ENCODE data around the gene TMCC1. TPM values are rescaled to one million over a fixed set of nuclear protein-coding genes. Genes with fewer than 3 reads are reported as not detected.

TMCC1 gene
- polyA plus RNA-seq, 3 donors: 22.8 to 24.6 (median 23.5) TPM

DNA sequence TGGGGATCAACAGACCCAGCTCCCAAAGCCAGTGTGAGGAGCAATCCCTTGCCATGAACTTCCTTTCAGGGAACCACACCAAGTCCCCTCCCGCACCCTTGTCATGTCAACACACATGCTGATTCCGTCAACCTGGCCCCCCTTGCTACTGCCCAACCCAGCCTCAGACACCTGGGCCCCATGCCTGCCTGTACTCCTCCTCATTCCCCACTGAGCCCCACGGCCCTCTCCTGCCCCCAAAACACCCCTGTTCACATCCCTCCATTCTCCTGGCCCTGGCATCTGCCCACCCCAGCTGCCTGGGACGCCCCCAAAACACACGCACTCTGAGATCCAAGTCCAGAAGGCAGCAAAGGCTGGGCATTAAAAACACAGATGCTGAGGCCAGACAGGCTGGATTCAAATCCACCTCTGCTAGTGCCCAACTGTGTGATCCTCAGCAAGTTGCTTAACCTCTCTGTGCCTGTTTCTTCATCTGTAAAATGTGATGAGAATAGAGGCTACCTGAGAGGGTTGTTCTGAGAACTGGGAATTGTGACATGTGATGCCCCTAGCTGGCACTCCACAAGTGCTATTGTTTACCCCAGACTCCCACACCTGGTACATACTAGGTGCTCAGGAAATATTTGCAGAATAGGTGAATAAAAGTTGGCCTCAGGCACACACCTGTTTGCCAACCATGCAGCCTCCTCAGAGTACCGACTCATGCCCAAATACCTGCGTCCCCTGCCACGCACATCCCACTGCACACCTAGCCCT, 289.3 kb downstream of the TMCC1 start:
- DNase-seq (ENCODE audit: low read depth in 3 of 3, low spot score in 2 of 3): no peak

DNA sequence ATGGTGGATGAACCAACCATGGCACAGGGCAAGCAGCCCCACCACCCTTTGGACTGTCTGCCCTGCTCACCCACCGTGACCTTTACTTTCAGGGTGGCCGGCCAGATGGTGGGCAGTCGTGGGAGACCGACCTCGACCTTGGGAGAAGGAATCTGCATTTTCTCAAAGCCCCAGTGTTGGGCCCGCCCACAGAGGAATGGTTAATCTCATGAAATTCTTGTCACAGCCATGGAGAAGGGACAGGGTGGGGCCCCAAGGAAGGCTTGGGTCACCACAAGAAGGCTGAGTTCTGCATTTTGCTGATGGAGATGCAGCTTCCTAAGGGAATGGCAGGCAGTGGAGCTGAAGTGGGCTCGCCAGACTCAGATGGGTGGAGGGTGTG, 290.0 kb downstream of the TMCC1 start:
- no peak for DNase-seq (ENCODE audit: low read depth in 3 of 3, low spot score in 2 of 3)

DNA sequence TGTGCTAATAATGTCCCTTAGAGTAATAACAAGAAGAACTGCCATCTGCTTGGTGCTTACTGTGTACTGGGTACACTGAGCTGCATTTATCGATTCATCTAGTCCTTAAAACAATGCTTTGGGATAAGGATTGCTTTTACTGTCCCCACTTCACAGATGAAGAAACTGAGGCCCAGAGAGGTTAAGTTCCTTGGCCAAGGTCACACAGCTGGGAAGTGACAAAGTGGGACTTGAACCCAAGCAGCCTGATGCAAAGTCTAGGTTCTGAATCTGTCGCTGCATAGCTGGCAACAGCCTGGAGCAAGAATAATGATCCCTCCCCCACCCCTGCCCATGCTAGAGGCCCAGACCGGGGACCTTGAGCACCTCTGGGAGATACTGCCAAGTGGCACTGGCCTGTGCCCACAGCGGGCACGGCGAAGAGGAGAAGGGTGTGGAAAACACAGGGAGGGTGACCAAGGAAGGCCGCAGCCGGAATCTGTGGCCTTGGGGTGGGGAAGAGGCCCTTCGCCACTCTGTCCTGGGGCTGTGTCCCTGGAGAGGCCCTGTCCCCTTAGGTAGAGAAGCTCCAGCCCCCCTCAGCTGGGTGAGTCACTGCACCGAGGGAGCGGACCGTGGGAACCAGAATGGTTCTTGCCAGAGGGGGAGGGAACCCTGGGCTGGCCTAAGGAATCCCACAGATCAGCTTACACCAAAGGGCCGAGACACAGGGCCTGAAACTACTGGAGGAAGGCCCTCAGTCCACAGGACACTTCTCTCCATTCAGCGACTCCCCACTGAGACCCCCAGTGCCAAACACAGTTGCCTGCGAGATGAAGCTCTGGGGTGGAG, 290.6 kb downstream of the TMCC1 start:
- DNase-seq (ENCODE audit: low read depth in 3 of 3, low spot score in 2 of 3): no peak

DNA sequence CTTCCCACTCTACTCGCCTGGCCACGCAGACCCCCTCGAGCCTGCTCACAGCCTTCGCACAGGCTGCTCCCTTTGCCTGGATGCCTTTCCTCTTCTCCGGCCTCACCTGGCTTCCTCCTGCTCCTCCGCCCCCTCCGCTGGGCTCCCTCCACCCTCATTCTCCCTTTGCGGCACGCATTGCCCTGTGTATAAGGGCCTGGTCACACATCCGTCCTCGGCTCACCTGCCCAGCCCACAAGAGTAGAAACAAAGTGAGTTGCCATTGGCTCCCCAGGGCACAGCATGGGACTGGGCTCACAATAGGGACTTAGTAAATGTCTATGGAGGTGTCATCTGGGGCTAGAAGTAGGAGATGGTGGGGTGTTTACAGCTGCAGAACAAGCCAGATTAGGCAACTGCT, 291.2 kb downstream of the TMCC1 start:
- DNase-seq (ENCODE audit: low read depth in 3 of 3, low spot score in 2 of 3): no peak

DNA sequence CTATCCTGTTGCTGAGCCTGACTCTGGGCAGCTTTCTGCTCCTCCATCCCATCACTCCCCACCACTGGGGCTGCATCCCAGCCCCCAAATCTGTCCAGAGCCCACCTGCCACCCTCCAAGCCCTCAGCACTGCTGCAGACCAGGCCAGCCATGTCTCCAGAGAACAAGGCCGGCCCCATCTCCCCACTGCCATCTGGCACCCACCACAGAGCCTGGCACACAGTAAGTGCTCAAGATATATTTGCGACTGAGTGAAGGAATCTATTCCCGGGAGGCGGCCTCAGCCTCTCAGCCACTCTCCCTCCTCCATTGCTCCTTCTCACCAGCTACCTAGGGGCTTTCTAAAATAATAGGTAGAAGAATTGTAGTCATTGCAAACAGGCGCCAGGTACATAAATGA, 291.8 kb downstream of the TMCC1 start:
- no peak for DNase-seq (ENCODE audit: low read depth in 3 of 3, low spot score in 2 of 3)

DNA sequence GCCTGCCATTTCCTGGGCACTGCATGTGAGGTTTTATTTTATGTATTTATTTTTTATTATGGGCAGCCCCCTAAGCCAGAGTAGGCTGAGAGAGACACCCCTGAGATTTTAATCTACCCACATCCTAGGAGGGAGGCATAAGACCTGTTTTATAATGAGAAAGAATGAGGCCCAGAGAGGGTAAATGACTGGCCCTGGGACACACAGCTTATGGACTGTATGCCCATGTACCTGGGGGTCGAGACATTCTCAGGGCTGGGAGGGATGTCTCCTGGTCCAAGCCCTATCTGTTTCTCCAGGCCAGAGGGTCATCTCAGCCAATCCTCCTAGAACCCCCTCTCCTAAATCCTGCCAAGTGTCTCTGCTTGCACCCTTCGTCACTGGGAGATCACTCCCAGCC, 293.2 kb downstream of the TMCC1 start:
- DNase-seq (ENCODE audit: low read depth in 3 of 3, low spot score in 2 of 3): no peak

DNA sequence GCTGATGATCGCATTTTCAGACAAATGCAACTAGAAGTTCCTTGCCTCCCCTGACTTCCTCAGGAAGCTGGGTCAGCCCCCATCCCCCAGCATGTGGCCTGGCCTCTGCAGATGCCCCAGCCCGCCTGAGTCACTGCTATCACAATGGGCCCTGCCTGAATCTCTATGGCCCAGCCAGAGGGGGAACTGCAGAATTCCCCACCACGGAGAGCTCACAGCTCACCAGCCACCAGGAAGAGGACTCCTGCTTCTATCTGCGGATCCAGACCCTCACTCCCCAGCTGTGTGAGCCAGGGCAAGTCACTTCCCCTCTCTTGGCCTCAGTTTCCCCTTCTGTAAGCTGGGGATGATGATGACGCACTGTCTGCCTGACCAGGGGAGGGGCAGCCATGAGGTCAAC, 293.9 kb downstream of the TMCC1 start:
- DNase-seq (ENCODE audit: low read depth in 3 of 3, low spot score in 2 of 3): no peak

DNA sequence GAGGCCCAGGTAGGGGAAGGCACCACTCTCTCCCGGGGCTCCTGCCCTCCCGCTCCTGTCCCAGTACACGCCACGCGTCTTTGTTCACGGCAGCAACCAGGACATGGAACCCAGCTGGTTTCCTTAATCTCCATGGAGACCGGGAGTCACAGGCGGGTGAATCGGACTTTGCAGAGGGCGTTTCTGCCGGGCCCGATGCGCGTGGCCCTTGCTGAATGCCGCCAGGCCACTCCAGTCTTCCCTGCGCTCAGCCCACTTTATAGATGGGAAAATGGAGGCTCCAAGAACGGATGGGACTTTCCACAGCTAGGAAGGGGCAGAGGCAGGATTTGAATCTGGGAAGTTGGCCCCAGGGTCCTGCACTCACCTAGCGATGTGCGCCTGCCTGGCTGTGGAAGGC, 294.4 kb downstream of the TMCC1 start:
- DNase-seq (ENCODE audit: low read depth in 3 of 3, low spot score in 2 of 3): no peak

DNA sequence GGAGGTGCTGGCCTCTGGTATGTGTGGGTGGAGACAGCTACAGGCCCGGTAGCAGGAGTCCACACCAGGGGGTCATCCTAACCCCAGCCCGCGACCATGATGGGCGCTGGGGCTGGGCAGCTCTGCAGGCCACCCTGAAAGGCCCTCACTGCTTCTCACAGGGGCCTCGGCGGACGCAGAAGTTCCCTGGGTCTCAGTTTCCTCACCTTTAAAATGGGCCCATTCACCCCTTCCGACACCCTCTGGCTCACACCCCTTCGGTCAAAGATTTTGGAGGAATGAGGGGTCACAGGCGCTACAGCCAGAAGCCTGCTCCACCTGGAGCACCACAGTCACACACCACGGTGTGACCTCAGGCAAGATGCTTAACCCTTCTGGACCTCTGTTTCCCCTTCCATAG, 295.0 kb downstream of the TMCC1 start:
- DNase-seq (ENCODE audit: low read depth in 3 of 3, low spot score in 2 of 3): no peak

DNA sequence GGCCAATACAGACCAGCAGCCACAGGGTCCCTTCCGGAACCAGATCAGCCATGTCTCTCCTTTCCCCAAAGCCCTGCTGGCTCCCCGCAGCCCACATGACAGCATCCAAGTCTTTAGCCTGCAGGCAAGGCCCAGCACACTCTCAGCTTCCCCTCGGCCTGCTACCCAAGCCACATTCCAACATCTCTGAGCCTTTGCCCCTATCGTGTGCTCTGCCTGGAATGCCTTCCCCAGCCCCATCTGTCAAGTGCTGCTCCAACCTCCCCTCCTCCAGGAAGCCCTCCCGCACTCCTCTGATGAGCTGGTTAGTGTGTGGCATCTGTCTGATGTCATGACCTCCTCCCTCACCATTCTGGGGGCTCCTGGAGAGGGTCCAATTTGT, 295.5 kb downstream of the TMCC1 start:
- no peak for DNase-seq (ENCODE audit: low read depth in 3 of 3, low spot score in 2 of 3)

Other genes with a start within 250 kb of the TMCC1 start
- gene TRH, start 81.0 kb upstream of the TMCC1 start, polyA plus RNA-seq (ENCODE audit: insufficient read length in 3 of 3): under 1 TPM; 0.11 to 0.21 (median 0.11) TPM
- gene ALG1L2, start 188.1 kb upstream of the TMCC1 start, polyA plus RNA-seq (ENCODE audit: insufficient read length in 3 of 3): 1 to 10 TPM in 2 of 3 donors, under 1 TPM in 1; 0.95 to 1.5 (median 1.2) TPM

Data from right renal cortex interstitium (tissue), 3 donors.